HFF-Myc (cell line): Measurements from ENCODE around the gene PRSS16.

ENCODE experiments used
- DNase-seq: peaks from one replicate; pipeline ENCODE4 v3.0.0-alpha.2; 2011; ENCODE audit warnings: low read depth; ENCODE audit errors: extremely low read depth
- H3K4me3 ChIP-seq: replicated peaks from 2 replicates; pipeline ENCODE4 v1.5.1; 2011; ENCODE audit warnings: low read depth, mild to moderate bottlenecking, control low read depth, low read length
- CTCF ChIP-seq: IDR thresholded peaks from 2 replicates; pipeline ENCODE4 v1.5.1; 2012; ENCODE audit warnings: mild to moderate bottlenecking, low read depth, low read length, control low read depth; ENCODE audit errors: missing control alignments

PRSS16 gene

GRCh38 chr6:27297857-27298730, 50.6 kb downstream of the PRSS16 start:
- peak; percentile 53 for DNase-seq
- TF ChIP-seq CTCF, result no peak
- peak overlapping the region; percentile 58 for H3K4me3 ChIP-seq

GRCh38 chr6:27303613-27304272, 56.2 kb downstream of the PRSS16 start:
- no peak for TF ChIP-seq CTCF
- DNase-seq, result no peak

More at GRCh38 chr6:27303613-27304272, 56.2 kb downstream of the PRSS16 start:
- H3K4me3 ChIP-seq, result no peak overlapping the region
